Measurements from ENCODE around the gene AQR. TPM values are rescaled to one million over a fixed set of nuclear protein-coding genes. Genes with fewer than 3 reads are reported as not detected.
"Not testable (repeated sequence)": the region's sequence is repeated elsewhere in the genome, so short reads cannot be mapped to it uniquely, and the experiment has no call there.

Gene AQR
- polyA plus RNA-seq (2013, experiment 1 of 2; ENCODE audit: insufficient read length): 22.3 TPM
- polyA plus RNA-seq (2013, experiment 2 of 2; ENCODE audit: insufficient read length): 18.9 TPM

DNA sequence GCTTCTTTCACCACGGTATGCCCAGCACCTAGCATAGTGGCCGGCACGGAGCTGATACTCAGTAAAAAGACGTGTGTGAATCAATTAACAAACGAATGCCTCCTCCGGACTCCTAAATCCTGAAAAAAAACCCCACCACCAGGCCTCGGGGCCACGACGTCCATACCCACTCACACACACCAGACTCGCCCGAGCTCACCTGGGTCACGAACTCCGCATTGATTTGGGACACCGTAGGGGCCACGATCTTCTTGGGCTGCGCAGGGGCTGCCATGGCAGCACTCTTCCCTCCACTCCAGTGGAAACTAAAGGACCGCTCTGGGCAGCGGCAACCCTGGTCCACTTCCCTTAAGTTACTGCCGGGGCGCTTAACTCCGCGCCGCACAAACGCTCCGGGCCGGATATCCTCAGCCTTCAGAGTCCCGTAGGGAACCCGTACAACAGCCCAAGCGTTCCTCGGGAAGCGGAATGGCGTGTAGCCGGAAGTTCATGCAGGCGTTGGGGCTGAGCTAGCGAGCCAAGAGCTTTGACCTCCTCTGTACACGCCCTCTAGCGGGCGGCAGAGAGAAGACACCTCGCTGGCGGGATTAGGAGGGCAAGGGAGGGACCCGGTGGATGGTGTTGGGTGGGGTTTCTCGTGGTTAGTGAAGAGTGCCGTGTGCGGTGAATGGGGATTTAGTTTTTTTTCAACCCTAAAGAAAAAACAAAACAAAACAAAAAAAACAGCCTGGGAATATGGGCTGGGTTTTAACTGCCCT is at the start of gene AQR:
TSS of gene AQR (minus strand) at position 403 of the 758 bp plus-strand sequence. CDS start at position 274, 129 bp downstream.
- peak; percentile 99 for DNase-seq

DNA sequence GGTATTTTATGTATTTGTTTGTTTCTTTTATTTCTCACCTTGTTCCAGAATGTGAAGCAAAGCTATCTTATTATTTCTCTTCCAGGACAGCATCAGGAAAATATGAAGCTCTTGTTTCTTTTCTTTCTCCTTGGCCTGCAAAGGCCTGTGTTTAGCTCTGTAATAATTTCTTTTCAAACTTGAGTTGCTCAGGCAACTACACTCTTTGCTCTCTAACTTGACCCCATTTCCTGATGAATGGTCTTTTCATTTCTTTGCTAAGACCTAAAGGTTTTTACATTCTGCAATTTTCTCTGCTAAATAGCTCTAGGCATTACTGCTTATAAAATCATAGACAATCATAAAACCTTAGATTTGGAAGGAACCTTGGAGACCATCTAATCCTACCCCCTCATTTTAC is 44.7 kb upstream of the AQR start:
- DNase-seq: no peak

DNA sequence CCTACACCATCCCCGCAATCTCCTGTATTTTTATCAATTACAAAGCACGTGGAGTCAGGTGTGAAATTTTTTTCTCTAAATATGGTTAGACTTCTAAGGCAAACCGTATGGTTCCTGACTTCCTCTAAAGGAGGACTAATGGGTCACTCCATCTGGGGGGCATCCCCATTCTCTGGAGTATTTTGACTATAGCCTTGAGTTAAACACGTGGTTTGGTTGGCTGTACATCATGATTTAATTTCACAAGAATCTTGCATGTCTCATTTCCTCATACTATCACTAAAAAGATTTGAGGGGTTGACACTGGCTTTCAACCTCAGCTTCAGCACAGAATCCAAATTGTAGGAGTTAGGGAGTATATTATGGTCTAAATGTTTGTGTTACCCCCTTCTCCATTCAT is 43.8 kb upstream of the AQR start:
- DNase-seq: peak; percentile 46

DNA sequence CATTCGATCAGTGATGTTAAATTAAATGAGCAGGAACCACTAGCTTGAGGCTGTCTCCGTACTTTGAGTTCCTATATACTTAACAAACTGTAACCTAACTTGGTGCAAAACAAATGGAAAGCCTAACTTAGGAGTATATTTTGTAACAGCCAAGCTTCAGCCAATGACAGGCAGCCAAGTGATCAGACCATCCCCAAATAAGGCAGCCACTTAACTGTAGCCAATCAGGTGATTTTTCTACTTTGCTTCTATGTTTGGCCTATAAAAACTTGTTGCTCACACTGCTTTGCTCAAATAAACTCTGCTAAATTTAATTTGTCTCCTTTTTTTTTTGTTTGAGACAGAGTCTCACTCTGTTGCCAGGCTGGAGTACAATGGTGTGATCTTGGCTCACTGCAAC is 37.9 kb upstream of the AQR start:
- no peak for DNase-seq

DNA sequence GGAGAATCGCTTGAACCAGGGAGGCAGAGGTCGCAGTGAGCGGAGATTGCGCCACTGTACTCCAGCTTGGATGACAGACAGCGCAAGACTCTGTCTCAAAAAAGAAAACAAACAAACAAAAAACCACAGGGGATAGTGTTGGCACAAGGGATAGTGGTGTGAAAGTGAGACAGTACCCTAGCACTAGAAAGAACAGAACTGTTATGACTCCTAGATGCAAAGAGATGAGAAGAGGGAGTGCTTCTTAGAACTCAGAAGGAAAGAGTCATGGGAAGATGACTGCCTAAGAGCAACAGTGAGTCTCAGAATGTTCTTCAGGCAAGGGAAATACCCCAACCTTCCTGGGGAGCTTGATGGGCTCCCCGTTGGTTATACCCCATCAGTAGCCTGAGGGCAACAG is 36.4 kb upstream of the AQR start:
- DNase-seq: no peak

DNA sequence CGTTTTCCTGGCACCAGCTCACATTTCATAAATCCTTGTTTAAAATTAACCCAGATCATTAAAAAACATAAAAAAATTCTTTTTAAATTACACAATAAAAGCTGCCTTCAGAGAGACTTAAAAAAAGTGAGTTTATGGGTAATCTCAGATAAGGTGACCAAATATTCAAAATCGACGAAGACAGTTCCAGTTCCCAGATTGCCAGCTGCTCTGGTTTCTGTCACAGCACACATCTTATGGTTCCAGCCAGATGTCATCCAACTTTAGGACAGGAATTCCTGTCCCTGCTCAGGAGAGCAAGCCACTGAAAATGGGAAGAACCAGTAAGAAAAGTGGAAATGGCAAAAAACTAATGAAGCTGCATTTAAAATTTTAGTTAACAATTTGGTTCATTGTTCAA is 34.4 kb upstream of the AQR start:
- no peak for DNase-seq

DNA sequence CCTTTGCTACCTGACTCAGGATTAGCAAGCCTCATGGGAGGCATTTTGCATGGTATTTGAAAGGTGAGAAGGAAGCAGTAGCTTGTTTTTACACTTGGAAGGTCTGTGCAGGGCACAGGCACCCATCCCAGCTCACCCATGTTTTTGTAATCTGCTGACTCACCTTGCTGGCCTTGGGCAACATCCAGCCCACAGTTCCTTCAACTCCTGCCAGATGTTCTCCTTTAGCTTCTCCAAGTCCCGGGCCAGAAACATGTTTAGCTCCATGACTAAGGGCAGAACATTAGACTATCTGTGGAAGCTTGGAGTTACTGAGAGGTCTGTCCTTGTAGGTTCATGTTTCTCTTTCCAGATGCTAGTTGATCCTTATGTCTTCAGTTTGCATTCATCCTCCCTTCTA is 31.0 kb upstream of the AQR start:
- DNase-seq: peak; percentile 50

DNA sequence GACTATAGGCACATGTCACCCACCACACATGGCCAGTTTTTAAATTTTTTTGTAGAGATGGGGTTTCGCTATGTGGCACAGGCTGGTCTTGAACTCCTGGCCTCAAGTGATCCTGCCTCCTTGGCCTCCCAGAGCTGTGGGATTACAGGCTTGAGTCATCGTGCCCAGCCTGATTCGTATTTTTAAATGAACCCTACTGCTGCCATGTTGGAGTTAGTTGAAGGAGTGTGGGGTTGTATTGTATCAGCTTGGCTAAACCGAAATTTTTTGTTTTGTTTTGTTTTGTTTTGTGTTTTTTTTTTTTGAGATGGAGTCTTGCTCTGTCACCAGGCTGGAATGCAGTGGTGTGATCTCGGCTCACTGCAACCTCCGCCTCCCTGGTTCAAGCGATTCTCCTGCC is 30.4 kb upstream of the AQR start:
- no peak for DNase-seq

DNA sequence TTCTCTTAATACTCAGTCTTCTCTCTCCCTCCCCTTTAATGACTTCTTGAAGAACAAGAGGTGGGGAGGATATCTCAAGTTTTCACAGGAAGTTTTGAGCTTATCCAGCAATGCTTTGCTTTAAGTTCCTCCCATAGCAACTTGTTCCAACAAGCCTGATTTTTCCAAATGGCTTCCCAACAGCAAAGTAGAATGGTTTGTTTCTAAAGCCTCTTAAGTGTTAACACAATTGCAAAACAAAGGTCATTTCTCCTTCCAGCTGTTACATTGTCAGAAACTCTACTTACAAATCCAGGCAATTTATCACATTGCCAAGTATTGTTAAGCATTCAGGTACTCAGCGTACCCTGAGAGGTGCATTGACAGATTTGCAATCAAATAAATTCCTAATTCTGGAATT is 25.4 kb upstream of the AQR start:
- no peak for DNase-seq

DNA sequence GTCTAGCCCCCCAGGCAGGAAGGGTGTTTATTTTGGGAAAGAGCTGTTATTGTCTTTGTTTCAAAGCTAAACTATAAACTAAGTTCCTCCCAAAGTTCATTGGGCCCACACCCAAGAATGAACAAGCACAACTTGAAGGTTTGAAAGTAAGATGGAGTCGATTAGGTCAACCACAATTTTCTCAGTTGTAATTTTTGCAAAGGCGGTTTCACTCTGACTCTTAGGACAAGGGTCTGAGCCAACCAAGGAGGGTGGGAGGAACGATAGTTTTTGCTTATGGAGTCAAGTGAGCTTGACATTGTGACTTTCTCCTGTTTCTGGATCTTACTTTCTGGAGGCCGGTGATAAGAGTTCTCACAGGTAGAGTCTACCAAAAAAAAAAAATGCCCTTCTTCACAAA is 24.3 kb upstream of the AQR start:
- DNase-seq: no peak

DNA sequence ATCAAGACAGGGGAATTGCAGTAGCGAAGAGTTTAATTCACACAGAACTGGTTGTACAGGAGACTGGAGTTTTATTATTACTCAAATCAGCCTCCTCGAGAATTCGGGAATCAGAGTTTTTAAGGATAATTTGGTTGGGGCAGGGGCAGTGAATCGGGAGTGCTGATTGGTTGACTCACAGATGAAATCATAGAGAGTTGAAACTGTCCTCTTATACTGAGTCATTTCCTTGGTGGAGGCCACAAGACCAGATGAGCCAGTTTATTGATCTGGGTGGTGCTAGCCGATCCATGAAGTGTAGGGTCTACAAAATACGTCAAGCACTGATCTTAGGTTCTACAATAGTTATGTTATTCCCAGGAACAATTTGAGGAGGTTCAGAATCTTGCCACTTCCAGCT is 23.9 kb upstream of the AQR start:
- DNase-seq: no peak

DNA sequence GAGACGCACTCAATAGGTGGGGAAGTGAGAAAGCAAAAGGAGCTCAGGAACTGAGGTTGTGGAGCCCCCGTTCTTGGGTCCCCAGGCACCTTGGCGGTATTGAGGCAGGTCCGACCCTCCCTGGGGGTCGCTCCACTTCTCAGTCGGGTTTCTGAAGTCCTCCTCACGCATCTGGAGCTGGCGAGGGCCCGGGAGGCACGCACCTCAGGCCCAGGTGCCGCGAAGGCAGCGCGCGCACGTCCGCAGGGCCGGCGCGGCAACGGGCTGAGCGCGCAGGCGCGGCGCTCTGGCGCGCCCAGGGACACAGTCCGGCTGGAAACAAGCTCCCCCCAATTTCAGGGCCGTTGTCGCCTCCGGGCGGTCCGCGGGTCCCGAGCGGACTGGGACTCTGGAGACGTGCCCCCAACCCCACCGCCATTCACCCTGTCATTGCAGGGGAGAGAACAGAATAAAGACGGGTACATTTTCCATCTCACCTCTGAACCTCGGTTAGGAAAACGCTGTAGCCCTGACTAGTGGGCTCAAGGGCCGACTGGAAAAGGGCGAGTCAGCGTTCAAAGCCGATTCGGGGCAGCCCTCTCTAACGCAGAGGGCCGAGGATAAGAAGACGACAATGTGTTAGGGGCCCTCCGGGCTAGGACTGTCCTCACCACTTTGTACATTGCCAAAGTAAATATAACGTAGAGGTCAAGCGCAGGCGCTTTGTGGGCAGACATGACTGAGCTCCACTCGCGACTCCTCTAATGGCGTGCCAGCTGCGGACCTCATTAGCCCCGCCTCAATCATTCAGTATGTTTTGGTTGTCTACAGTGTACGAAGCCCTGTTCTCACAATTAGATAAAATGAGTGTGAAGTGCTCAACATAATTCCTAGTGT is 18.7 kb upstream of the AQR start, which contains the start of gene ZNF770:
TSS of gene ZNF770 (minus strand) at position 261 of the 876 bp plus-strand sequence. CDS start 4,853 bp downstream, outside the sequence.
- peak; percentile 72 for DNase-seq

DNA sequence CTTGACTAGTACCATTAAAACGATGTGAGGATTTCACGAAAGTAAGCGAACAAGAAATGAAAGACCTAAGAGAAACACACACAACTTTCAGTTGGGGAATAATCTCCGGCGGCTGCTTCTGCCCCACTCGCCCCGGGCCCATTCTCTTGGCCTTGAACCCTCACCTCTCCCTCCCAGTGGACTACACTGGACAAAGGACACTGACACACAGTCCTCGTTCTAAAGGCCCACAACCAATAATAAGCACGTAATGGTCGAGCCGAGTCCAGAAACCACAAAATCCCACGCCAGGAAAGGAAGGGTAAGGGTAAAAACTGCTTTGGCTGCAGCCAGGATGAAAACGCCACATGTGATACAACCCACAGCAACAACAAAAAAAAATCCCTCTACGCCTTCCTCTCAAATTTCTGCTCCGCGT is 18.1 kb upstream of the AQR start:
- DNase-seq: no peak

DNA sequence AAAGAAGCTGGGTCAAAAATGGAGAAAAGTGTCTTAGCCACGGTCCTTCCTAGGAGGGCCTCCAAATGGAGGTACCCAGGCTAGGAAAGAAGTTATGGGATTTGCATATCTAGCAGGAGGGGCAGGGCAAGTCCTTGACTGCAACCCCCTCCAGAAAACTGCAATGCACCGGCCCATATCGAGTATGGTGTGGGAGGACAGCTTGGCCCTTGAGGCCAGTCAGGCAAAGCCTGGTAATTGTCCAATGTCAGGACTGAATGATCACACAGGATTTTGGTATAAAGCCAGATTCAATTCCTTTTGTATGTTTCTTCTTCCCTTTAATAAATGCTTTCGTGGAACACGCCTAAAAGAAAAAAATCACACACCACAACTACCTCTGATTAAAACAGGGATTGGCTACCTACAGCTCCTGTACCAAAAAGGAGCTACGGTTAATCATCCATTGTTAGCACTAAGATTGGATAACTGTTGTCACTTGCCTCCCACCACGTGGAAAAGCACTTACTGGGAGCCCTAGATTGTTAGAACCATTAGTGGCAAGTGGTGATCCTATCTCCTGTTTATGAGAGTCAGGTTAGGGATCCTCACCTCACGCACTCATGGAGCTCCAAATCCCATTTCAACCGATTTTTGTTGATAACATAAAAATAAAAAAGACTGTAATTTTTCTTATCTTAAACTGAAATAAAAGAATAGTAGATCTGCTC is 17.4 kb upstream of the AQR start:
- DNase-seq: no peak

DNA sequence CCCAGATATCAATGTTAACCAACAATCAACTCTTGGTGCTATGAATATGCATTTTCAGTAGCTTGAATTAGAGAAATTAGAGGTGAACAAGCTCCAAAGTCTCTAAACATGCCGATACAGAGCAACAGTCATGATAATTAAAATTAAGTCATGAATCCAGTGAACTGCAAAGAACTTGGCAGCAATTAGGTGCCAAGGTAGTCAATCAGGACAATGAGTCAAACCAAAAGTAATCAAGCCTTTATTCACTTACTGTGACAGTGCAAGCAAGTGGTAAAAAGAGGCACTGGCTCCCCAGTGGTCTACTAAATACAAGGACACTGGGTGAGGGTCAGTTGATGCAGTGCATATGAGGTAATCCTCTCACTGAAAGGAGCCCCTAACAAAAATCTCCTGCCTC is 16.8 kb upstream of the AQR start:
- no peak for DNase-seq

DNA sequence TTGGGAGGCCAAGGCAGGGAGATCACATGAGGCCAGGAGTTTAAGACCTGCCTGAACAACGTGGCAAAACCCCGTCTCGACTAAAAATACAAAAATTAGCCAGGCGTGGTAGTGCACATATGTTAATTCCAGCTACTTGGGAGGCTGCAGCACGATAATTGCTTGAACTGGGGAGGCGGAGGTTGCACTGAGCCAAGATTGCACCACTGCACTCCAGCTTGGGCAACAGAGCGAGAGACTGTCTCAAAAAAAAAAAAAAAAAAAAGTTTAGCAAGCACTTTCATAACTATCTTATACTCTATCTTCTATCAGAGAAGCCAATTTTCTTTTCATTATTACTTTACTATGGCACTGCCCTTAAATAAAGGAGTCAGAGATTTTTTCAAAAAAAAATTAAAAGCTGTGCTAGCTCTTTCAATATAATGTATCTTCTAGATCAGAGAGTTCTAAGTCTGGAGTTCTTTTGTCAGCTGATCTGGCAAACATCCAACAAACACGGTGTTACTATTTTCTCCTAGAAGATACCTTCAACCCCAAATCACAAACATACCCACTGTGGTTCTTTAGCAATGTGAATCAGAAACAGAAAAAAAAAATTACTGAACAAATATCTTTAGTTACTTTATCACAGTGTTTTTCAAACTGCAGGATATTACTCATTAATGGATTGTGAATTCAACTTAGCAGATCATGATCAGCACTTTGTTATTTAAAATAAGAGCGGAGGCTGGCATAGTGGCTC is 15.5 kb upstream of the AQR start:
- no peak for DNase-seq

DNA sequence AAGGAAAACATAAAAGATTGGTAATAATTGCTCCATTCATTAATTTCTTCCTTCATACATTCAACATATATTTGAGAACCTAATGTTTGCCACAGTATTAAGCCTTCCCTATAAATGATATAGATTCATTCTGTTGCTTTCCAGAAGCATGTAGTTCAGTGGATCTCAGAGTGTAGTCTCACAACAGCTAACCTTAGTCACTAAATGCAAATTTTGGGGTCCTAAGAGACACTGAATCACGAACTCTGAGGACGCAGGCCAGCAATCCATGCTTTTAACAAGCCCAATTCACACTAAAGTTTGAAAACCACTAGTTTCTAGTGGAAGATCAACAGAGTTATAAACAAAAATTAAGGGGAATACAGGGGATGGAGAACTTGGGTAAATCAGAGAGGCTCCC is 7.2 kb upstream of the AQR start:
- DNase-seq: no peak

DNA sequence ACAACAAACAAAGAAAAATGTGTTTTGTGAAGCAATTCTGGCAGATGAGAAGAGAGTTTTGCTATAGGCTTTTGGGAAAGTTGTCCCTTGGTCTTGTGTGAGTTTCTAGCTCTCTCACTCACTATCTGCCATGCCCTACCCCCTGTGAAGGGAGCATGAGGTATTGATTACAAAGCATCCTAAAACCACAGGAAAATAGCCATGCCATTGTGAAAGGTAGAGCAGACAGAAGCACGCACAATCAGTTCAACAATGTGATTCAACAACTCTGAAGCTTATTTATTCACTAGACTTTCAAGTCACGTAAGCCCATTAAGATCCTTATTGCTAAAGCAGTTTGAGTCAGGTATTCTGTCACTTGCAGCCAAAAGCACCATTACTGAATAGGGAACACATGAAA is 6.5 kb upstream of the AQR start:
- DNase-seq: no peak

DNA sequence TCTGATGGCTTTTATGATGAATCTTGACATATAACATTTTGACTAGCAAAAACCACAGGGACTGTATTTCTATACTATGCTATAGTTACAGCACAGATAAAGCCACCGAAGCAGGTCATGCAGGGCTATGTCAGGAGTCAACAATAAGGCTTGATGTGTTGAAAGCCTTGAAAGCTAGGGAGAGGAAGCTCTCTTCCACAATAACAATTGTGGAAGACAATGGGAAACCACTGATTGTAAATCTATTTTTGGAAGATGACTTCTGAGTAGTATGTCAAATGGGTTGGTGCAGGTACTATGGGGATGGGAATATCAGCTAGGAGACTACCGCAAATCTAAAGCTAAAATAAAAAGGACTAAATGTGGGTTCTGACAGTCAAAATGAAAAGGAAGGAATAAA is 4.0 kb upstream of the AQR start:
- no peak for DNase-seq

DNA sequence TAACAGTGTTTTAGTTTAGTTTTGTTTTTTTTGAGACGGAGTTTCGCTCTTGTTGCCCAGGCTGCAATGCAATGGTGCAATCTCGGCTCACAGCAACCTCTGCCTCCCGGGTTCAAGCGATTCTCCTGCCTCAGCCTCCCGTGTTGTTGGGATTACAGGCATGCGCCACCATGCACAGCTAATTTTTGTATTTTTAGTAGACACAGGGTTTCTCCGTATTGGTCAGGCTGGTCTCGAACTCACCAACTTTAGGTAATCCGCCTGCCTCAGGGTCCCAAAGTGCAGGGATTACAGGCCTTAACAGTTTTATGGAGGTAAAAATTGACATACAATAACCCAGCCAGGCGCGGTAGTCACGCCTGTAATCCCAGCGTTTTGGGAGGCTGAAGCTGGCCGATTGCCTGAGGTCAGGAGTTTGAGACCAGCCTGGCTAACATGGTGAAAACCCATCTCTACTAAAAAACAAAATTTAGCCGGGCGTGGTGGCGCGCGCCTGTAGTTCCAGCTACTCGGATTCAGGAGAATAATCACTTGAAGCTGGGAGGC is 629 bp upstream of the AQR start:
- not testable (repeated sequence) for DNase-seq

DNA sequence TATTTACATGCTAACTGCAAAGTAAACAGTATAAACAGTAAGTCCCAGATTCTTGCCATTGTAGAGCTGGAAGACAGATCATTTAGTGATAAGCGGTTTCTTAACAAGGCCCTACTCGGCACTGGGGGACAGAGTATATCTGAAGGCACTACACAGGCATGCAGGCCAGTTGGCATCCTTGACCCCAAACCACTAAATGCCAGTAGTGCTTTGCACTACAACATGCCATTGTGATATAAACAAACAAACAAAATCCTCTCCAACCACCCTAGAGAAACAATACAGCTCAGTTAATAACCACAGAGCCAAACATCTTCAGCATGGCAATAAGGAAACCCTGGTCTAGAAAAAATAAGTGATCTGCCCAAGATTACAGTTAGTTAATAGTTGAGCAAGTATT is 5.3 kb downstream of the AQR start:
- DNase-seq: no peak

DNA sequence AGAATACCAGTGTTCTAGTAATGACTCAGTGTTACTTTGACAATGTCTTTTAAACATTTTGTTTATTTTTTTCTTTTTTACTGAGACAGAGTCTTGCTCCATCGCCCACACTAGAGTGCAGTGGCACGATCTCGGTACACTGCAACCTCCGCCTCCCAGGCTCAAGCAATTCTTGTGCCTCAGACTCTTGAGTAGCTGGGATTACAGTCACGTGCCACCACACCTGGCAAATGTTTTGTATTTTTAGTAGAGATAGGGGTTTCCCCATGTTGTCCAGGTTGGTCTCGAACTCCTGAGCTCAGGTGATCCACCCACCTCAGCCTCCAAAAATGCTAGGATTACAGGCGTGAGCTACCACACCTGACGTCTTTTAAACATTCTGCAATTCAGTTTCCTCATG is 15.7 kb downstream of the AQR start:
- DNase-seq: no peak
